Peyer's patch (tissue), 4 donors: ENCODE data around the gene CA9. TPM values are rescaled to one million over a fixed set of nuclear protein-coding genes. Genes with fewer than 3 reads are reported as not detected.

Experiments used
- DNase-seq, 3 donors: peaks; one replicate each; pipeline ENCODE4 v3.0.0-alpha.2; 2017 to 2019
- H3K27ac ChIP-seq, 4 donors: fragments of 200-600 bp; sonication (generic); one replicate each; pipeline ENCODE4 v1.5.1; 2016 to 2019
- H3K27me3 ChIP-seq, 2 donors: fragments of 200-600 bp; sonication (generic); one replicate each; pipeline ENCODE4 v1.5.1; 2019
- H3K36me3 ChIP-seq, 3 donors: fragments of 200-600 bp; sonication (generic); one replicate each; pipeline ENCODE4 v1.5.1; 2016 to 2019
- H3K4me1 ChIP-seq, 4 donors: fragments of 200-600 bp; sonication (generic); one replicate each; pipeline ENCODE4 v1.5.1; 2016 to 2019
- H3K4me3 ChIP-seq, 4 donors: fragments of 200-600 bp; sonication (generic); 1 replicate in 3 of 4; 2 replicates in 1 of 4; pipeline ENCODE4 v1.5.1; 2016 to 2019; ENCODE audit warnings: mild to moderate bottlenecking in 1 of 4
- H3K9me3 ChIP-seq, 4 donors: fragments of 200-600 bp; sonication (generic); one replicate each; pipeline ENCODE4 v1.5.1; 2016 to 2019; ENCODE audit warnings: mild to moderate bottlenecking in 1 of 4
- POLR2A ChIP-seq, 2 donors: fragments of 450-650 bp; IDR thresholded peaks; one replicate each; pipeline ENCODE4 v1.5.1; 2017; ENCODE audit warnings: antibody characterized with exemption in 2 of 2, mild to moderate bottlenecking in 2 of 2, moderate library complexity in 2 of 2
- total RNA-seq, 4 donors: library from RNA; depleted of rRNA; stranded (reverse); fragments of >200 nt; gene quantifications; one replicate each; pipeline ENCODE4 v1.1.0, GENCODE V29; 2016
- TF ChIP-seq, protein P1 (sequence below), 6 experiments: fragments of 450-650 bp in 4 of 6; fragments of 200-600 bp in 2 of 6; sonication (generic) in 1 of 6; IDR thresholded peaks; one replicate each; pipeline ENCODE4 v1.5.1; 2017 to 2019; ENCODE audit warnings: antibody characterized with exemption in 6 of 6, mild to moderate bottlenecking in 3 of 6, moderate library complexity in 1 of 6

CA9 gene
- total RNA-seq: 1 to 10 TPM; 1.6 to 6.3 (median 5.2) TPM

DNA sequence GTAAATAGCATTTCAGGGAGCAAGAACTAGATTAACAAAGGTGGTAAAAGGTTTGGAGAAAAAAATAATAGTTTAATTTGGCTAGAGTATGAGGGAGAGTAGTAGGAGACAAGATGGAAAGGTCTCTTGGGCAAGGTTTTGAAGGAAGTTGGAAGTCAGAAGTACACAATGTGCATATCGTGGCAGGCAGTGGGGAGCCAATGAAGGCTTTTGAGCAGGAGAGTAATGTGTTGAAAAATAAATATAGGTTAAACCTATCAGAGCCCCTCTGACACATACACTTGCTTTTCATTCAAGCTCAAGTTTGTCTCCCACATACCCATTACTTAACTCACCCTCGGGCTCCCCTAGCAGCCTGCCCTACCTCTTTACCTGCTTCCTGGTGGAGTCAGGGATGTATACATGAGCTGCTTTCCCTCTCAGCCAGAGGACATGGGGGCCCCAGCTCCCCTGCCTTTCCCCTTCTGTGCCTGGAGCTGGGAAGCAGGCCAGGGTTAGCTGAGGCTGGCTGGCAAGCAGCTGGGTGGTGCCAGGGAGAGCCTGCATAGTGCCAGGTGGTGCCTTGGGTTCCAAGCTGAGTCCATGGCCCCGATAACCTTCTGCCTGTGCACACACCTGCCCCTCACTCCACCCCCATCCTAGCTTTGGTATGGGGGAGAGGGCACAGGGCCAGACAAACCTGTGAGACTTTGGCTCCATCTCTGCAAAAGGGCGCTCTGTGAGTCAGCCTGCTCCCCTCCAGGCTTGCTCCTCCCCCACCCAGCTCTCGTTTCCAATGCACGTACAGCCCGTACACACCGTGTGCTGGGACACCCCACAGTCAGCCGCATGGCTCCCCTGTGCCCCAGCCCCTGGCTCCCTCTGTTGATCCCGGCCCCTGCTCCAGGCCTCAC, at the start of gene CA9:
CA9 (plus strand) TSS at position 797 of the 893 bp plus-strand sequence; CDS start at position 829, 32 bp downstream.
- peaks cover 0 to 26% (median 7%) of the 10 kb centered on the region in 4 donors for H3K4me1 ChIP-seq
- TF ChIP-seq POLR2A (IDR thresholded peaks at IDR 0.05): no peak
- TF ChIP-seq, protein P1, sequence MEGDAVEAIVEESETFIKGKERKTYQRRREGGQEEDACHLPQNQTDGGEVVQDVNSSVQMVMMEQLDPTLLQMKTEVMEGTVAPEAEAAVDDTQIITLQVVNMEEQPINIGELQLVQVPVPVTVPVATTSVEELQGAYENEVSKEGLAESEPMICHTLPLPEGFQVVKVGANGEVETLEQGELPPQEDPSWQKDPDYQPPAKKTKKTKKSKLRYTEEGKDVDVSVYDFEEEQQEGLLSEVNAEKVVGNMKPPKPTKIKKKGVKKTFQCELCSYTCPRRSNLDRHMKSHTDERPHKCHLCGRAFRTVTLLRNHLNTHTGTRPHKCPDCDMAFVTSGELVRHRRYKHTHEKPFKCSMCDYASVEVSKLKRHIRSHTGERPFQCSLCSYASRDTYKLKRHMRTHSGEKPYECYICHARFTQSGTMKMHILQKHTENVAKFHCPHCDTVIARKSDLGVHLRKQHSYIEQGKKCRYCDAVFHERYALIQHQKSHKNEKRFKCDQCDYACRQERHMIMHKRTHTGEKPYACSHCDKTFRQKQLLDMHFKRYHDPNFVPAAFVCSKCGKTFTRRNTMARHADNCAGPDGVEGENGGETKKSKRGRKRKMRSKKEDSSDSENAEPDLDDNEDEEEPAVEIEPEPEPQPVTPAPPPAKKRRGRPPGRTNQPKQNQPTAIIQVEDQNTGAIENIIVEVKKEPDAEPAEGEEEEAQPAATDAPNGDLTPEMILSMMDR (IDR thresholded peaks at IDR 0.05): no peak
- H3K4me3 ChIP-seq: no peak within 1 kb of the TSS
- H3K27me3 ChIP-seq: no peaks in the 10 kb centered on the region
- H3K27ac ChIP-seq: peak within 1 kb of the TSS in 1 of 4 donors; percentile 56
- H3K9me3 ChIP-seq: no peaks in the 10 kb centered on the region
- peak in 2 of 3 donors; percentile 58 to 70 for DNase-seq
- H3K36me3 ChIP-seq: no peaks in the 10 kb centered on the region

DNA sequence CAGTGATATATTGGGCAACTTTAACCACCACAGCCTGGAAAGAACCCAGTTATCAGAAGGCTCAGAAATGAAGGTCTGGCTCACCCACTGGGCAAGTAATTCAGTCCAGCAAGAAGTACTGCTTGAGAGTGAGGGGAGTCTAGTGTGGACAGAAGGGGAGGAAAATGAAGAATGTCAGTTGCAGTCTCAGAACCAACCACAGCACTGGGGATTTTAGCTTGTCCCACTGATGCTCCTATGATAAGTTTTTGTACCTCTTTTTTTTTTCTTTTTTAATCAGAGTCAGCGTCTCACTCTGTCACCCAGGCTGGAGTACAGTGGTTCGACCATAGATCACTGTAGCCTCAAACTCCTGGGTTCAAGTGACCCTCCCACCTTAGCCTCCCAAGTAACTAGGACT, 46.2 kb upstream of the CA9 start:
- H3K36me3 ChIP-seq: no peaks in the 10 kb centered on the region
- no peaks in the 10 kb centered on the region for H3K27me3 ChIP-seq
- H3K27ac ChIP-seq: no peak overlapping the region
- DNase-seq: no peak
- H3K4me1 ChIP-seq: no peaks in the 10 kb centered on the region
- H3K4me3 ChIP-seq: no peak overlapping the region
- H3K9me3 ChIP-seq: no peaks in the 10 kb centered on the region
- TF ChIP-seq, protein P1 (IDR thresholded peaks at IDR 0.05): no peak
- TF ChIP-seq POLR2A (IDR thresholded peaks at IDR 0.05): no peak

DNA sequence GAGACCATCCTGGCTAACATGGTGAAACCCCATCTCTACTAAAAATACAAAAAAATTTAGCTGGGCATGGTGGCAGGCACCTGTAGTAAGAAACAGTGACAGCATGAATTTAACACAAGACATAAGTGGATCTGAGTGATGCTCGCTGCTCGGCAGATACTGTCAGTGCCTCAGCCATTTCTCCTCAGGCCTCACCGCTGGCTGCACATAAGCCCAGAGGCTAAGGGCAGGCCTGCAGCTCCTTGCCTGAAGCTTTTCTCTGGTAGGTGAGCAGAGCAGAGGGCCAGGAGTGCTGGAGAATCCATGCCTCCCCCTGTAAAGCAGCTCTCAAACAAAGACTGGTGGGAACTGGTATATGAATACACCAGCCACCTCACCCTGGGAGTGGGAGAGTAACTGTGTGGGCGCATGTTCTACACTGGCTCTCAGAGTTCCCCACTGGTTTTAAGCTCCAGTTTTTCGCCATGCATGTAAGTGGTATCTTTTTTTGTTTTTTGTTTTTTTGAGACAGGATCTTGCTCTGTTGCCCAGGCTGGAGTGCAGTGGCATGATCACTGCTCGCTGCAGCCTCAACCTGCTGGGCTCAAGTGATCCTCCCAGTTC, 45.2 kb upstream of the CA9 start:
- Histone ChIP-seq H3K4me1 (no peaks in the 10 kb centered on the region), H3K9me3 (no peaks in the 10 kb centered on the region), H3K27me3 (no peaks in the 10 kb centered on the region), H3K36me3 (no peaks in the 10 kb centered on the region), H3K27ac (no peak overlapping the region), H3K4me3 (no peak overlapping the region)
- TF ChIP-seq POLR2A (IDR thresholded peaks at IDR 0.05): no peak
- TF ChIP-seq, protein P1 (IDR thresholded peaks at IDR 0.05): no peak
- peak in 1 of 3 donors; percentile 29 for DNase-seq

DNA sequence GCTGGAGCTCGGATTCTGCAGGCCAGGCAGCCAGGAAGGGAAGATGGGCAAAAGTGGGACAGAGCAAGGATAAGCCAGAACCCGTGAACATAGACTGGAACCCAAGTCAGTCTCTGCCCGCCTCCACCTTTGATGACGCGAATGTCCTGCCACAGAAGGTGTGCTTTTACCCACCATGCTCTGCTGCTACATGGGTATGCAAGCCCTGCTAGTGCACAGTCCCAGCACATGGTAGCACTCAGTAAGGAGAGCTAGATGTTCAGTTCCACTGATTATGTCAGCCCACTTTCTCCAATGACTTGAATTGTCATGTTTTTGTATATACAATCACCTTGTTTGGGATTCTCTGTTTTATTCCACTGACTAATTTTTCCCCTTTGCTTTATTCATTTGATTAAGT, 44.1 kb upstream of the CA9 start:
- Histone ChIP-seq H3K36me3 (no peaks in the 10 kb centered on the region), H3K9me3 (no peaks in the 10 kb centered on the region), H3K27me3 (no peaks in the 10 kb centered on the region), H3K4me1 (no peaks in the 10 kb centered on the region), H3K4me3 (no peak overlapping the region), H3K27ac (no peak overlapping the region)
- no peak for TF ChIP-seq POLR2A (IDR thresholded peaks at IDR 0.05)
- DNase-seq: peak in 1 of 3 donors; percentile 21

DNA sequence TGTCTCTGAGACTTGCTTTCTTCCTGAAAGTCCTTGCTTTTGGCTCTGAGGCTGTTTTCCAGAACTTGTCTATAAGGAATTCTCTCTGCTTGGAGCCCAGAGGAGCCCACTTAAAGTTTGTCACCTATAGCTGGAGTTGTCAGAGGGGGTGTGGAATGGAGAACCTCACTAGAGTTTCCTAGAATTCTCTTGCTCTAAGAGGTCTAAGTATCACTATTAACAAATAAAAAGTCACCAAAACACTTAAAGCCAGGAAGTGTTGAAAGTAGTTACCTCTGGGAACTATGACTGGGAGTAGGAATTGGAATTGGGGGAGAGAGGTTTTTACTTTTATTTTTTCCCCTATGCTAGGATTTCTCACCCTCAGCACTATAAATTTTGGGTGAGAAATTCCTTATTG, 38.0 kb upstream of the CA9 start:
- DNase-seq: no peak
- Histone ChIP-seq H3K27ac (peak overlapping the region; percentile 14 to 75 (median 40)), H3K4me1 (peaks cover 0 to 21% (median 2%) of the 10 kb centered on the region in 4 donors)

More for the DNA sequence above, 38.0 kb upstream of the CA9 start:
- Histone ChIP-seq H3K27me3 (no peaks in the 10 kb centered on the region), H3K9me3 (no peaks in the 10 kb centered on the region), H3K36me3 (no peaks in the 10 kb centered on the region), H3K4me3 (no peak overlapping the region)
- TF ChIP-seq, protein P1 (IDR thresholded peaks at IDR 0.05): no peak
- TF ChIP-seq POLR2A (IDR thresholded peaks at IDR 0.05): no peak
